Liver (tissue), 9 donors: ENCODE measurements around the gene TTC21A. TPM values are rescaled to one million over a fixed set of nuclear protein-coding genes. Genes with fewer than 3 reads are reported as not detected.

Experiments
- DNase-seq: peaks from one replicate; pipeline ENCODE4 v3.0.0-alpha.2; 2017; ENCODE audit warnings: low spot score
- H3K27ac ChIP-seq, 2 donors: one replicate each; pipeline ENCODE4 v1.7.0; 2013; ENCODE audit warnings: inconsistent platforms in 2 of 2, low read length in 2 of 2, control low read depth in 1 of 2, low read depth in 1 of 2, mild to moderate bottlenecking in 1 of 2
- H3K27me3 ChIP-seq, 4 donors: one replicate each; pipeline versions ENCODE4 v1.6.1 to v1.7.0; 2013; ENCODE audit warnings: low read length in 3 of 4, inconsistent platforms in 1 of 4, mild to moderate bottlenecking in 1 of 4, moderate library complexity in 1 of 4; ENCODE audit not compliant: control insufficient read depth in 4 of 4, insufficient read depth in 4 of 4
- H3K36me3 ChIP-seq, 4 donors: one replicate each; pipeline versions ENCODE4 v1.6.1 to v1.7.0; 2013; ENCODE audit warnings: low read length in 3 of 4, mild to moderate bottlenecking in 3 of 4, low read depth in 1 of 4, moderate library complexity in 1 of 4; ENCODE audit not compliant: control insufficient read depth in 4 of 4, insufficient read depth in 3 of 4
- H3K4me1 ChIP-seq, 4 donors: one replicate each; pipeline versions ENCODE4 v1.6.1 to v1.7.0; 2013; ENCODE audit warnings: low read length in 3 of 4, mild to moderate bottlenecking in 3 of 4, moderate library complexity in 1 of 4; ENCODE audit not compliant: control insufficient read depth in 4 of 4, insufficient read depth in 4 of 4
- H3K4me3 ChIP-seq, 3 donors: one replicate each; pipeline versions ENCODE4 v1.6.1 to v1.7.0; 2013; ENCODE audit warnings: low read length in 3 of 3, control low read depth in 1 of 3, low read depth in 1 of 3, mild to moderate bottlenecking in 1 of 3
- H3K9ac ChIP-seq, 2 donors: one replicate each; pipeline ENCODE4 v1.7.0; 2013; ENCODE audit warnings: low read length in 2 of 2, mild to moderate bottlenecking in 2 of 2, moderate library complexity in 2 of 2, control low read depth in 1 of 2, low read depth in 1 of 2
- H3K9me3 ChIP-seq, 4 donors: one replicate each; pipeline versions ENCODE4 v1.6.1 to v1.7.0; 2013; ENCODE audit warnings: low read length in 3 of 4; ENCODE audit not compliant: control insufficient read depth in 4 of 4
- ATF3 ChIP-seq: IDR thresholded peaks from 2 replicates; pipeline ENCODE4 v1.6.1; 2016; ENCODE audit warnings: antibody characterized with exemption
- EGR1 ChIP-seq, 2 donors: IDR thresholded peaks; 2 replicates each; pipeline ENCODE4 v1.6.1; 2016 to 2018; ENCODE audit warnings: antibody characterized with exemption in 2 of 2, low read depth in 2 of 2
- FOXA1 ChIP-seq: IDR thresholded peaks from 2 replicates; pipeline ENCODE4 v1.6.1; 2016; ENCODE audit warnings: antibody characterized with exemption
- FOXA2 ChIP-seq: IDR thresholded peaks from 2 replicates; pipeline ENCODE4 v1.6.1; 2016; ENCODE audit warnings: antibody characterized with exemption
- GABPA ChIP-seq, 2 donors: IDR thresholded peaks in 1 of 2; conservative IDR thresholded peaks in 1 of 2; 2 replicates each; pipeline ENCODE4 v1.6.1; 2016; ENCODE audit warnings: antibody characterized with exemption in 2 of 2, mild to moderate bottlenecking in 1 of 2, moderate library complexity in 1 of 2
- HNF4A ChIP-seq, 2 donors: conservative IDR thresholded peaks; 2 replicates each; pipeline ENCODE4 v1.6.1; 2016; ENCODE audit warnings: antibody characterized with exemption in 2 of 2, mild to moderate bottlenecking in 2 of 2
- HNF4G ChIP-seq: IDR thresholded peaks from 2 replicates; pipeline ENCODE4 v1.6.1; 2016; ENCODE audit warnings: antibody characterized with exemption
- JUND ChIP-seq, 2 donors: IDR thresholded peaks; 2 replicates each; pipeline ENCODE4 v1.6.1; 2016; ENCODE audit warnings: antibody characterized with exemption in 2 of 2
- NR2F2 ChIP-seq: IDR thresholded peaks from 2 replicates; pipeline ENCODE4 v1.6.1; 2016; ENCODE audit warnings: antibody characterized with exemption
- RAD21 ChIP-seq, 2 donors: IDR thresholded peaks; 2 replicates each; pipeline ENCODE4 v1.6.1; 2016; ENCODE audit warnings: antibody characterized with exemption in 2 of 2, mild to moderate bottlenecking in 2 of 2
- REST ChIP-seq: IDR thresholded peaks from 2 replicates; pipeline ENCODE4 v1.6.1; 2016; ENCODE audit warnings: antibody characterized with exemption, mild to moderate bottlenecking
- RXRA ChIP-seq, 2 donors: IDR thresholded peaks; 2 replicates each; pipeline ENCODE4 v1.6.1; 2017 to 2018; ENCODE audit warnings: antibody characterized with exemption in 2 of 2, mild to moderate bottlenecking in 1 of 2
- SP1 ChIP-seq: IDR thresholded peaks from 2 replicates; pipeline ENCODE4 v1.6.1; 2018; ENCODE audit warnings: antibody characterized with exemption, mild to moderate bottlenecking
- TAF1 ChIP-seq: conservative IDR thresholded peaks from 2 replicates; pipeline ENCODE4 v1.6.1; 2016; ENCODE audit warnings: antibody characterized with exemption, mild to moderate bottlenecking
- YY1 ChIP-seq: IDR thresholded peaks from 2 replicates; pipeline ENCODE4 v1.6.1; 2016; ENCODE audit warnings: antibody characterized with exemption, mild to moderate bottlenecking
- WGBS: extraction: QIAGEN DNeasy Blood & Tissue Kit; methylation state at CpG from one replicate; pipeline ENCODE4 v1.1.7; 2013; 5-methylcytosine and 5-hydroxymethylcytosine counted together
- polyA plus RNA-seq, 2 donors: library from polyadenylated mRNA; stranded (reverse) in 1 of 2; unstranded in 1 of 2; fragments of 200-250 nt in 1 of 2; fragments of >200 nt in 1 of 2; fragmentation: Nextera tagmentation in 1 of 2; extraction: Ambion mirVana in 1 of 2; gene quantifications; one replicate each; pipeline versions ENCODE4 v1.2.1 to v1.2.3, GENCODE V29; 2013 to 2015
- total RNA-seq, 2 donors: library from RNA; depleted of rRNA; stranded (reverse); fragments of >200 nt; gene quantifications; one replicate each; pipeline ENCODE4 v1.2.3, GENCODE V29; 2014
- TF ChIP-seq, protein P1 (sequence below): fragments of 150-350 bp; IDR thresholded peaks from 2 replicates; pipeline ENCODE4 v1.5.1; 2017; ENCODE audit warnings: improper control_type of control experiment, low read depth, low read length; ENCODE audit not compliant: missing input control
- TF ChIP-seq, protein P2 (sequence below): IDR thresholded peaks from 2 replicates; pipeline ENCODE4 v1.6.1; 2016; ENCODE audit warnings: antibody characterized with exemption
- TF ChIP-seq, protein P3 (sequence below): IDR thresholded peaks from 2 replicates; pipeline ENCODE4 v1.6.1; 2016; ENCODE audit warnings: antibody characterized with exemption
- donor health status: healthy.
- donor health status: healthy.
- donor health status: healthy.
- donor health status: healthy.
- donor health status: healthy.

The TTC21A gene
- total and polyA plus RNA-seq, 4 donors: 0.28 to 3.3 (median 1.6) TPM

DNA sequence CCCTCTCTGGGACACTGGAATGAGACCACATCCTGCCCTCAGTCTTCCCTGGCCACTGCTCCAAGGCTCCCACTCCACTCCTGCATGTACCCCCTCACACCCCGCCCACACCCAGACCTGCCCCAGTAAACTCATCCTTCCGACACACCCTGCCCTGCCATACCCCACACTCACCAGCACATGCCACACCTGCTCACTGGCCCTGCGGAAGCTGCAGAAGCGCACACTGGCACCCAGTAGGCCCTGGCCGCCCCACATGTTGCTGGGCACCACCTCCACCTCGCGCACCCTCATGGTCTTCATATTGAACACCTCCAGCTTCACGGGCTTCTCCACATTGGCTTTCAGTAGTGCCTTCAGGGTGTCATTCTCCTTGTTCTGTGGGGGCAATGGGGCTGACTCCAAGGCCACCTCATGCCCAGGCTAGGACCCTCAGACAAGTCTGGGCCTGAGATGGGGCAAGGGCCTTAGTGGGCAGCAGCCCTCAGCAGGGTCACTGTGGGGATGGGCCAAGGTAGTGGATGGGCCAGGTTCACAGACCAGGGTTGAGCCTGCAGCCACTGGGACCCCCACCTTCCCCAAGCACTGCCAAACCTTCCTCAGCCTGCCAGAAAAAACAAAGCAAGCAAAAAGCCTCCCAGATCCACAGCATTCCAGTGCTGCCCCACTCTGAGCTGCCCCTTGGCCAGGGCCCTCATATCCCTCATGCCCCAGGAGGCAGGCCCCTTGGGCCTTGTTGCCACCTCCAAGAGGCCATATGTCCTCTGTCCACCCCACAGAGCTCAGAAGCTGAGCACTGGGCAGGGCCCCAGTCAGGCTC is 4.8 kb upstream of the TTC21A start:
- H3K9me3 ChIP-seq: no peaks in the 10 kb centered on the region
- H3K27me3 ChIP-seq: no peaks in the 10 kb centered on the region
- WGBS: 97% methylated on average over 8 of the region's 8 CpGs
- no peak overlapping the region for H3K9ac ChIP-seq
- TF ChIP-seq, protein P1, sequence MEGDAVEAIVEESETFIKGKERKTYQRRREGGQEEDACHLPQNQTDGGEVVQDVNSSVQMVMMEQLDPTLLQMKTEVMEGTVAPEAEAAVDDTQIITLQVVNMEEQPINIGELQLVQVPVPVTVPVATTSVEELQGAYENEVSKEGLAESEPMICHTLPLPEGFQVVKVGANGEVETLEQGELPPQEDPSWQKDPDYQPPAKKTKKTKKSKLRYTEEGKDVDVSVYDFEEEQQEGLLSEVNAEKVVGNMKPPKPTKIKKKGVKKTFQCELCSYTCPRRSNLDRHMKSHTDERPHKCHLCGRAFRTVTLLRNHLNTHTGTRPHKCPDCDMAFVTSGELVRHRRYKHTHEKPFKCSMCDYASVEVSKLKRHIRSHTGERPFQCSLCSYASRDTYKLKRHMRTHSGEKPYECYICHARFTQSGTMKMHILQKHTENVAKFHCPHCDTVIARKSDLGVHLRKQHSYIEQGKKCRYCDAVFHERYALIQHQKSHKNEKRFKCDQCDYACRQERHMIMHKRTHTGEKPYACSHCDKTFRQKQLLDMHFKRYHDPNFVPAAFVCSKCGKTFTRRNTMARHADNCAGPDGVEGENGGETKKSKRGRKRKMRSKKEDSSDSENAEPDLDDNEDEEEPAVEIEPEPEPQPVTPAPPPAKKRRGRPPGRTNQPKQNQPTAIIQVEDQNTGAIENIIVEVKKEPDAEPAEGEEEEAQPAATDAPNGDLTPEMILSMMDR: no peak
- TF ChIP-seq HNF4G: no peak
- no peak for TF ChIP-seq FOXA2
- no peak for TF ChIP-seq RAD21 (IDR thresholded peaks at IDR 0.05)
- TF ChIP-seq ATF3: no peak
- TF ChIP-seq FOXA1: no peak
- TF ChIP-seq SP1: no peak
- TF ChIP-seq REST: no peak
- TF ChIP-seq, protein P2, sequence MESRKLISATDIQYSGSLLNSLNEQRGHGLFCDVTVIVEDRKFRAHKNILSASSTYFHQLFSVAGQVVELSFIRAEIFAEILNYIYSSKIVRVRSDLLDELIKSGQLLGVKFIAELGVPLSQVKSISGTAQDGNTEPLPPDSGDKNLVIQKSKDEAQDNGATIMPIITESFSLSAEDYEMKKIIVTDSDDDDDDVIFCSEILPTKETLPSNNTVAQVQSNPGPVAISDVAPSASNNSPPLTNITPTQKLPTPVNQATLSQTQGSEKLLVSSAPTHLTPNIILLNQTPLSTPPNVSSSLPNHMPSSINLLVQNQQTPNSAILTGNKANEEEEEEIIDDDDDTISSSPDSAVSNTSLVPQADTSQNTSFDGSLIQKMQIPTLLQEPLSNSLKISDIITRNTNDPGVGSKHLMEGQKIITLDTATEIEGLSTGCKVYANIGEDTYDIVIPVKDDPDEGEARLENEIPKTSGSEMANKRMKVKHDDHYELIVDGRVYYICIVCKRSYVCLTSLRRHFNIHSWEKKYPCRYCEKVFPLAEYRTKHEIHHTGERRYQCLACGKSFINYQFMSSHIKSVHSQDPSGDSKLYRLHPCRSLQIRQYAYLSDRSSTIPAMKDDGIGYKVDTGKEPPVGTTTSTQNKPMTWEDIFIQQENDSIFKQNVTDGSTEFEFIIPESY: no peak
- TF ChIP-seq JUND (IDR thresholded peaks at IDR 0.05): no peak
- TF ChIP-seq GABPA (IDR thresholded peaks at IDR 0.05 in 1 of 2, conservative IDR thresholded peaks at IDR 0.05 in 1 of 2): no peak
- no peak for TF ChIP-seq RXRA (IDR thresholded peaks at IDR 0.05)
- no peak for TF ChIP-seq EGR1 (IDR thresholded peaks at IDR 0.05; ENCODE audit: low read depth in 2 of 2)
- no peak for TF ChIP-seq HNF4A (conservative IDR thresholded peaks at IDR 0.05)
- no peak for TF ChIP-seq NR2F2
- no peak for TF ChIP-seq YY1
- TF ChIP-seq TAF1: no peak
- TF ChIP-seq, protein P3, sequence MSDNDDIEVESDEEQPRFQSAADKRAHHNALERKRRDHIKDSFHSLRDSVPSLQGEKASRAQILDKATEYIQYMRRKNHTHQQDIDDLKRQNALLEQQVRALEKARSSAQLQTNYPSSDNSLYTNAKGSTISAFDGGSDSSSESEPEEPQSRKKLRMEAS: no peak
- H3K27ac ChIP-seq: no peak overlapping the region
- no peak overlapping the region for H3K4me3 ChIP-seq
- H3K36me3 ChIP-seq: peaks cover 12 to 29% (median 19%) of the 10 kb centered on the region in 4 donors
- no peak for DNase-seq
- peaks cover 2 to 23% (median 14%) of the 10 kb centered on the region in 4 donors for H3K4me1 ChIP-seq
